HG02852 (cell line): Measurements from ENCODE around the gene SUZ12.
"Not testable (repeated sequence)": the region's sequence is repeated elsewhere in the genome, so short reads cannot be mapped to it uniquely, and the experiment has no call there.

Source experiments
- ATAC-seq: cut with Tn5 transposase; IDR thresholded peaks from one replicate; pipeline ENCODE4 v1.9.1; 2021; ENCODE audit warnings: mild to moderate bottlenecking, moderate library complexity; ENCODE audit not compliant: unreplicated experiment

The SUZ12 gene

DNA sequence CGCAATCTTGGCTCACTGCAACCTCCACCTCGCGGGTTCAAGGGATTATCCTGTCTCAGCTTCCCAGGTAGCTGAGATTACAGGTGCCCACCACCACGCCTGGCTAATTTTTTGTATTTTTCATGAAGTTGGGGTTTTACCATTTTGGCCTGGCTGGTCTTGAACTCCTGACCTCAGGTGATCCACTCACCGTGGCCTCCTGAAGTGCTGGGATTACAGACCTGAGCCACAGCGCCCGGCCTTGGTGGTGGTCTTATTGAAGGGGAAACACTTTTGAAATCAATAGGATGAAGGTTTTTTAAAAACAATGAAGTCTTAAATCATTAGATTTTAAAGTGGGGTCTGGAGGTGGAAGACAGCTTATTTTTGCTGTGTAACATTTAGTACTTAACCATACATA, 5.6 kb downstream of the SUZ12 start:
- ATAC-seq: not testable (repeated sequence)

DNA sequence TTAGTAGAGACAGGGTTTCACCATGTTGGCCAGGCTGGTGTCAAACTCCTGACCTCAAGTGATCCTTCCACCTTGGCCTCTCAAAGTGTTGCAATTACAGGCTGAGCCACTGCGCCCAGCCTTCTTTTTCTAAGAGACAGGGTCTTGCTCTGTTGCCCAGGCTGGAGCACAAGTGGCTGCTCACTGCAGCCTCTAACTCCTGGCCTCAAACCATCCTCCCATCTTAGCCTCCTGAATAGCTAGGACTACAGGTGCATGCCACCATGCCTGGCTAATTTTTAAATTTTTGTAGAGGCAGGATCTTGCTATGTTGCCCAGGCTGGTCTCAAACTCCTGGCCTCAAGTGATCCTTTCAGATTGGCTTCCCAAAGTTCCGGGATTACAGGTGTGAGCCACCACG, 15.1 kb downstream of the SUZ12 start:
- ATAC-seq: not testable (repeated sequence)

DNA sequence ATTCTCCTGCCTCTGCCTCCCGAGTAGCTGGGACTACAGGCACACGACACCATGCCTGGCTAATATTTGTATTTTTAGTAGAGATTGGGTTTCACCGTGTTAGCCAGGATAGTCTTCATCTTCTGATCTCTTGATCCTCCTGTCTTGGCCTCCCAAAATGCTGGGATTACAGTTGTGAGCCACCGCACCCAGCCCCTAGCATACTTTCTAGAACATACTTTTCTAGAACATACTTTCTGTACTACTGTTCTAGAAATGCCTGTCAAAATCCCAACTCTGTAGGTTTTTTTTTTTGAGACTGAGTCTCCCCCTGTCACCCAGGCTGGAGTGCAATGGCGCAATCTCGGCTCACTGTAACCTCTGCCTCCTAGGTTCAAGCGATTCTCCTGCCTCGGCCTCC, 27.3 kb downstream of the SUZ12 start:
- not testable (repeated sequence) for ATAC-seq

DNA sequence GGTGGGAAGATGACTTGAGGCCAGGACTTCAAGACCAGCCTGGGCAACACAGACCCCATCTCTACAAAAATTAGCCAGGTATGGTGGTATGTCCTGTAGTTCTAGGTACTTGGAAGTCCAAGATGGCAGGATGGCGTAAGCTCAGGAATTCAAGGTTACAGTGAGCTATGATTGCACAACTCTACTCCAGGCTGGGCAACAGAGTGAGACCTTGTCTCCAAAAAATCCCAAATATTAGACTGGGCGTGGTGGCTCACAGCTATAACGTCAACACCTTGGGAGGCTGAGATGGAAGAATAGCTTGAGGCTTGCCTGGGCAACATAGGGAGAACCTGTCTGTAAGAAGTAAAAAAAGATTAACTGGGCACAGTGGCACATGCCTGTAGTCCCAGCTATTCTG, 30.8 kb downstream of the SUZ12 start:
- ATAC-seq: no peak

DNA sequence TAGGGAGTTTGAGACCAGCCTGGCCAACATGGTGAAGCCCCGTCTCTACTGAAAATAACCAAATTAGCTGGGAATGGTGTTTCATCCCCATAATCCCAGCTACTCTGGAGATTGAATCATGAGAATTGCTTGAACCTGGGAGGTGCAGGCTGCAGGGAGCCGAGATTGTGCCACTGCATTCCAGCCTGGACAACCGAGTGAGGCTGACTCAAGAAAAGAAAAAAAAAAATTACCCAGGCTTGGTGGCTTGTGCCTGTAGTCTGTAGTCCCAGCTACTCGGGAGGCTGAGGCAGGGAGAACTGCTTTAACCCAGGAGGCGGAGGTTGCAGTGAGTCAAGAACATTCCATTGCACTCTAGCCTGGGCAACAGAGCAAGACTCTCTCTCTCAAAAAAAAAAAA, 33.6 kb downstream of the SUZ12 start:
- not testable (repeated sequence) for ATAC-seq

DNA sequence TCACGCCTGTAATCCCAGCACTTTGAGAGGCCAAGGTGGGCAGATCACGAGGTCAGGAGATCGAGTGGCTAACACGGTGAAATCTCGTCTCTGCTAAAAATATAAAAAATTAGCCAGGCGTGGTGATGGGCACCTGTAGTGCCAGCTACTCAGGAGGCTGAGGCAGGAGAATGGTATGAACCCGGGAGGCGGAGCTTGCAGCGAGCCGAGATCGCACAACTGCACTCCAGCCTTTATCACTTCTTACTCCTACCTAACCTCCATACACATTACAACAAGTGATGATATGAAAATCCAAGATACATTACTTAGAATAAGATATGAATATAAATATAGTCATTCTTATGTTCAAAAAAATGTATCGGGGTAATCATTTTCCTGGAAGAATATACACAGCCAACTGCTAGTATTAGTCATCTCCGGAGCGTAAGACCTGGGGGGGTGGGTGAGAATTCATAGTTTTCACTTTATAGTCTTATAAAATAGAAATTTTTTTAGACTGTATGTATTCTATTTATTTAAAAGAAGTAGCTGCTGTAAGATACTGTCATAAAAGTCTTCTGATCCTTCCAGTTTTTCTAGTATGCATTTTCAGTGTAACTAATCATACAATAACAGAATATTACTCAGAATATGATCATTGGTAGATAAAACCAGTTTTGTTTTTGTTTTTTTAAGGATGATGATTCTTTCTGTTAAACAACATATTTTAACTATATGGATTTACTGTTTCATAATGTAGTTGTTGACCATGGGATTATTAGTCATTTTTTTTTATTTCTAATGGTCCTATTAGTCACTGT, 37.7 kb downstream of the SUZ12 start:
- not testable (repeated sequence) for ATAC-seq

DNA sequence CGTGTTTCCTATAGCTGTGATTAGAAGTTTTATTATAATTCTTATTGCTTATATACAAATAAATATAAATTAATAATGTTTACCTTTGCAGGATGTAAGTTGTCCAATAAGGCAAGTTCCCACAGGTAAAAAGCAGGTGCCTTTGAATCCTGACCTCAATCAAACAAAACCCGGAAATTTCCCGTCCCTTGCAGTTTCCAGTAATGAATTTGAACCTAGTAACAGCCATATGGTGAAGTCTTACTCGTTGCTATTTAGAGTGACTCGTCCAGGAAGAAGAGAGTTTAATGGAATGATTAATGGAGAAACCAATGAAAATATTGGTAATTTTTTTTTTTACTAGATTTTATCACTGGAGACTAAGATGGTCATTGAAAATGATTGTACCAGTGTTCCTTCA, 38.6 kb downstream of the SUZ12 start:
- ATAC-seq: not testable (repeated sequence)

DNA sequence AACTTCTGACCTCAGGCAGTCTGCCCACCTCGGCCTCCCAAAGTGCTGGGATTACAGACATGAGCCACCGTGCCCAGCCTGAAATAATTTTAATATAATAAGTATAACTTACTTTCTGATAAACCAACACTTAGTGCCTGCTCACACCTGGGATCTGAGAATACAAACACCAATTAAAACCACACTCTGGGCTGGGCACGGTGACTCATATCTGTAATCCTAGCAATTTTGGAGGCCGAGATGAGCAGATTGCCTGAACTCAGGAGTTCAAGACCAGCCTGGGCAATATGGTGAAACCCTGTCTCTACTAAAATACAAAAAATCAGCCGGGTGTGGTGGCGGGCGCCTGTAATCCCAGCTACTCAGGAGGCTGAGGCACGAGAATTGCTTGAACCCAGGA, 55.0 kb downstream of the SUZ12 start:
- not testable (repeated sequence) for ATAC-seq

DNA sequence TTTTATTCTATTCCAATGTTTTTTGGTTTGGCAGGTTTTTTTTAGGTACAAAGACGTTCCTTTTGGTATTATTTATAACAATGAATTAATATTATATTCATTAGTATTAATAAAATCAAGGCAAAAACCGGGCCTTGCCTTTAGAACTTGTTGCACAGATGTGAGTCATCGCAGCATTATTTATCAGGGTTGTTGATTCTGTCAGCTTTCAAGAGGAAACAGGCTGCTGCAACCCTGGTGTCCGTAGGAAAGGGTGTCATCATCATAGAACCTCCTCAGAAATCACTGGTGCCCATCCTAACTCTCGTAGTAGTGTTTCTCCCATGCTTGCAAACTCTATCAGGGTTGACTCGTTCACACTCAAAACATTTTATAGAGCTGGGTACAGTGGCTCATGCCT, 60.2 kb downstream of the SUZ12 start:
- no peak for ATAC-seq

DNA sequence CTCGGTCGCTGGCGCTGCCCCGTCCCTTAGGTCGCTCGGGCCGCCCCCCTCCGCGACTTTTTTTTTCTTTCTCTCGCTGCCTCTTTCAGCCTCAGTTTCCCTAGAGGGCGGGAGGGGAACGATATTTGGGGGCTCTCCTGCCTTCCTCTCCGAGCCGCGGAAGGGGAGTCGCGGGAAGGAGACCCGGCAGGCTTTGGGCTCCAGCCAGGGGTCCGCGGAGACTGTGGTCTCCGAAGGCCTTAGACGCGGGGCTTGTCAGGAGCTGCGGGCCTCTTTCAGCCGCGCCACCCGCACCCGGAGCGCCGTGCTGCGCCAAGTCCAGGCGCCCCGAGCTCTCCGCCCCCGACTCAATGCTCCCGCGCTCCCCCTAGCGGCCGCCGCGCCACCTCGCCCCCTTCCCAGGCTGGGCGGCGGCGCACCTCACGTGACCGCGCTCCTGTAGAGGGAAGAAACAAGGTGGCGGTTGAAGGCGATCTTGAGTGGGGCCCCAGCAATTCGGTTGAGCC, 70.2 kb downstream of the SUZ12 start, which contains the start of gene LRRC37B:
Gene LRRC37B (plus strand): TSS at position 427 of the 506 bp plus-strand sequence. CDS start 14,010 bp downstream, outside the sequence.
- peak; percentile 90 for ATAC-seq

DNA sequence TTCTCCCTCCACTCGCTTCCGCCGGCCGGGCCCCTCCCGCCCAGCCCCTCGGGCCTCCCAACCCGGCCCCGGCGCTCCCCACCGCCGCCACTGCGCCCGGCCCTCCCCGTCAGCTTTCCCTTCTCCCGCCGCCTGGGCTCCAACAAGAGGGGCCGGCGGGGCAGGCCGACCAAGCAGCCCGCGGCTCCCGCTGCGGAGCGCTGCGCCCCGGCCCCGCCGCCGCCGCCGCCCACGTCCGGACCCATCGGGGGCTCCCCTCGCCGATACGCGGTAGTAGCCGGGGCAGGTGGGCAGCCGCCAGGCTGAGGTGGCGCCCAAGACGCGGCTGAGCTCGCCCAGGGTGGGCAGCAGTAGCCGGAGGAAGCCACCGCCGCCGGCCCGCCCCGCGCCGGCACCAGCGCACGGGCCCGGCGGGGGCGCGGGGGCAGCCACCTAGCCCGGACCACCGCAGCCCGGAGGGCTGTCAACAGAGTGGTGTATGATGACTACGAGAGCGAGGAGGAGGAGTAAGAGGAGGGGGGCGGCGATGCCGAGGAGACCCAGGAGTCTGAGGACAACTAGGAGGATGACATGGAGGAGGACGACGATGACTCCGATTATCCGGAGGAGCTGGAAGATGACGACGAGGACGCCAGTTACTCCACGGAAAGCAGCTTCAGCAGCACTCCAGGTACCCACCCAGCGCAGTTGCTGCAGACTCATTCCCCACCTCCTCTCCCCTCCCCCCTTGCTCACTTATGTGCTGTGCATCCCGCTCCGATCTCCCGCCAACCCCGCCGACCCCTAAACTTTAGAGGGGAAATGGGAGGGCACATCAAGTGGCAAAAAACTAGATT, 70.9 kb downstream of the SUZ12 start:
- peak; percentile 46 for ATAC-seq

DNA sequence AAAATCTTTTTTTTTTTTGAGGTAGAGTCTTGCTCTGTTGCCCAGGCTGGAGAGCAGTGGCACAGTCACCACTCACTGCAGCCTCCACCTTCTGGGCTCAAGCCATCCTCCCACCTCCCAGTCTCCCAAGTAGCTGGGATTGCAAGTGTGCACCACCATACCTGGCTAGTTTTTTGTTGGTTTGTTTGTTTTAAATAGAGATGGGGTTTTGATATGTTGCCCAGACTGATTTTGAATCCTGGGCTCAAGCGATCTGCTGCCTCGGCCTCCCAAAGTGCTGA, 72.4 kb downstream of the SUZ12 start:
- ATAC-seq: no peak

DNA sequence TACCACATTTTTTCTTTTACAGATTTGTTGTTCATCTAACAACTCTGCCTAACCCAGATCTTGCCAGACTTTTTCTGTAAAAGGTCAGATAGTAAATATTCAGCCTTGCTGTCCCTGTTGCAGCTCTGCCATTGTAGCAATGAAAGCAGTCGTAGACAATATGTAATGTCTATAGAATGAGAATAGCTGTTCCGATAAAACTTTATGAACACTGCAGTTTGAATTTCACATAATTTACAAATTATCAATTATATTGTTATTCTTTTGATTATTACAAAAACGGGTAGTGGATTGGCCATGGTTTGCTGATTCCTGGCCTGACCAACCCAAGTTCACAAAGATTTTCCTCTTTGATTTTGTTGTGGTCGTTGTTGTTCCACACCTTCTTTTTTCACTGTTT, 73.3 kb downstream of the SUZ12 start:
- no peak for ATAC-seq

DNA sequence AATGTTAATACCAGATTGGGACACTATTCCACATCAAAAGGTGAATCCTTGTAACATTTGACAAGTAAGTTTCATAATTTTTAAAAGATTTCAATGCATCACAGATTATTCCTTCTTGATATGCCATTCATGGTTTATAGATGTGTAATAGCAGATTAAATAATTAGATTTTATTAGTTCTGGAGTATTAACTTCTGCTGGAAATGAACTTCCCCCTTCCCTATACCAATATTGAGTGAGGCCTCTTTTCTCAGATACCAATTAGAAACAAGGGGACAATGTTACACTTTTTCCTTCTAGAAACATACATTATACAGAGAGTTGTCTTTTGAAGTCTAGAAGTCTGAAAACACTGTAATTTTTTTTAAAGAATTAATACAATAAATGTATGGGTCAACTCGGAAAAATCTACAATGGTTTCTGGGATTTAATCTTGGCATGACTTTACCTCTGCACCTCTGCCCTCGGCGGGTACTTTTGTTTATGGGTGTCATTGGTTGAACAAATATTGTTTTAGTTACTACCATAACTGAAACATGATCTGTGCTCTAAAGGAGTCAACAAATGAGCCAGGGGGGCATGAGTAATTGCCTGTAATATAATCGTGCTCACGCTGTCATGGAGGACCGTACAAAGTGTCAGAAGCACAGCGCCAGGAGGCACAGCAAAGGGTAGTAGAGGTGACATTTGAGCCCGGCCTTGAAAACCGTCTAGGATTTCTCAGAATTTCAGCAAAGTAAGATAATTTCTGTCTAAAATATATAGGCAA, 78.6 kb downstream of the SUZ12 start:
- no peak for ATAC-seq

DNA sequence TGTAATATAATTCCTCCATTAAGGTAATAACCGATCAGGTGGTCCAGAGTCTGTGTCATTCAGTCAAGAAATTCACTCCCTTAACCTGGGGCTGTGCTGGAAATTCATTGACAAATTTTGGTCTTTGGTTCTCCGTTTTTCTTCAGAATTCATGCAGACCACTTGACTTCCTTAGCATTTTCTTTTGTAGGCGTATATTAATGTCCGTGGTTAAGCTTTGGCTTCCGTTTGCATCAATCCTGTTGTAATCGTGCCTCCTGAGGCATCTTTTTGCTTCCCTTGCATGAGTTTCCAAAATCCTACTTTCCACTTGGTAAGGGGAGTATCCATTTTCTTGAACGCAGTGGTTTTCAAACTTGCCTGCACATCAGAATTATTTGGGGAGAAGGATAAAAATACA, 79.4 kb downstream of the SUZ12 start:
- ATAC-seq: no peak

DNA sequence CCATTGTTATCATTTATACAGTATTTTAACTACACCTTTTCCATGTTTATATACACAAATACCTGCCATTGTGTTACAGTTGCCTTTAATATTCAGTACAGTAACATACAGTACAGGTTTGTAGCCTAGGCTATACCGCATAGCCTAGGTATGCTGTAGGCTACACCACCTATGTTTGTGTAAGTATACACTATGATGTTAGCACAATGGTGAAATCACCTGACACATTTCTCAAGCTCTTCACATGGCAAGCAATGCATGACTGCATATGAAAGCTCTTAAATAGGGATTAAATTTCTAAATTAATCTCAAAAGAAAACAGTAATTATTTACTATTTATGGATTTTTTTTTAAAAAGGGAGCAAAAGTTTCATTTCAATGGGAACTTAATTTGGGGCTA, 82.4 kb downstream of the SUZ12 start:
- no peak for ATAC-seq

DNA sequence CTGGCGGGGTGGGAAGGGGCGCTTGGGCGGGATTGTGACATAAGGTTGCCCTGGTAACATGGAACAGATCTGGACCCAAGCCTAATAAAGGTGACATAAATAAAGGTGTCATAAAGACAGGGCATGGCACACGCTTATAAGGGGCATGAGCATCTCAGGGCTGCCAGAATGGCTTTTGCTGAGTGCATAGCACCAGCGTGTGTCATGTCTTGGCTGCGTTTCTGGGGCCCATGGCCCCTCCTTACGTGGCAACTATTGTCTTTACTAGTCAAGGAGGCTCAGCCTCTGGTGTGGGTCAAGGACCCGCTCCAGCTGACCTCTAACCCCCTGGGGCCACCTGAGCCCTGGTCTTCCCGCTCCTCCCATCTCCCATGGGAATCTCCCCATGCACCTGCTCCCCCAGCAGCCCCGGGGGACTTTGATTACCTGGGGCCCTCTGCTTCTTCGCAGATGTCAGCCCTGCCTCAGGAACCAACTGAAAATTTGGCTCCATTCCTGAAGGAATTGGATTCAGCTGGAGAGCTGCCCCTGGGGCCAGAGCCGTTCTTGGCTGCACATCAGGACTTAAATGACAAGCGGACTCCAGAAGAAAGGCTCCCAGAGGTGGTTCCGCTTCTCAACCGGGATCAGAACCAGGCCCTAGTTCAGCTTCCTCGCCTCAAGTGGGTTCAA, 84.3 kb downstream of the SUZ12 start:
- ATAC-seq: no peak

DNA sequence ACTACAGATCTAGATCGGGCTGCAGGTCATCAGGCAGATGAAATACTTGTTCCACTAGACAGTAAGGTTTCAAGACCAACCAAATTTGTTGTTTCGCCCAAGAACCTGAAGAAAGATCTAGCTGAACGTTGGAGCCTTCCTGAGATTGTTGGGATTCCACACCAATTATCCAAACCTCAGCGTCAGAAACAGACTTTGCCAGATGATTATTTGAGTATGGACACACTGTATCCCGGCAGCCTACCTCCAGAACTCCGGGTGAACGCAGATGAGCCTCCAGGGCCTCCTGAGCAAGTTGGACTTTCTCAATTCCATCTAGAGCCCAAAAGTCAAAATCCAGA, 84.8 kb downstream of the SUZ12 start:
- ATAC-seq: no peak

DNA sequence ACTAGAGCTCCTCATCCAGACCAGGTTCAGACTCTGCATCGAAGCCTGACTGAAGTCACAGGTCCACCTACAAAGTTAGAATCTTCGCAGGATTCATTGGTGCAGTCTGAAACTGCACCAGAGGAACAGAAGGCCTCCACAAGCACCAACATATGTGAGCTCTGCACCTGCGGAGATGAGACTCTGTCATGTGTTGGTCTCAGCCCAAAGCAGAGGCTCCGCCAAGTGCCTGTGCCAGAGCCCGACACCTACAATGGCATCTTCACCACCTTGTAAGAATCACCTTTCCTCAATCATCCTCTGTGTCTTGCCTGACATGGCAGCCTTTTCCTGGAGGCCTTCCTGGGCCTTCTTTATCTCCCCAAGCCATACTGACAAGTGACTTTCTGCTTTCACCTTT, 85.7 kb downstream of the SUZ12 start:
- ATAC-seq: not testable (repeated sequence)

DNA sequence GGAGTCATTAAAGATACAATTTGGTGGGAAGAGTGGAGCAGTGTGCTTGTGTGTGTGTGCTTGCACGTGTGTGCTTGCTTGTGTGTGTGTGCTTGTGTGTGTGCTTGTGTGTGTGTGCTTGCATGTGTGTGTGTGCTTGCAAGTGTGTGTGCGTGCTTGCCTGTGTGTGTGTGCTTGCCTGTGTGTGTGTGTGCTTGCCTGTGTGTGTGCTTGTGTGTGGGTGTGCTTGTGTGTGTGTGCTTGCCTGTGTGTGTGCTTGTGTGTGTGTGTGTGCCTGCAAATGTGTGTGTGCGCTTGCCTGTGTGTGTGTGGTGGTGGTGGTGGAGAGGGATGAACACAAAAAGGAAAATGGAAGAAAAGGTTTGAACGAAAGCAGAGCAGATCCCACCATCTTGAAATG, 90.5 kb downstream of the SUZ12 start:
- not testable (repeated sequence) for ATAC-seq

DNA sequence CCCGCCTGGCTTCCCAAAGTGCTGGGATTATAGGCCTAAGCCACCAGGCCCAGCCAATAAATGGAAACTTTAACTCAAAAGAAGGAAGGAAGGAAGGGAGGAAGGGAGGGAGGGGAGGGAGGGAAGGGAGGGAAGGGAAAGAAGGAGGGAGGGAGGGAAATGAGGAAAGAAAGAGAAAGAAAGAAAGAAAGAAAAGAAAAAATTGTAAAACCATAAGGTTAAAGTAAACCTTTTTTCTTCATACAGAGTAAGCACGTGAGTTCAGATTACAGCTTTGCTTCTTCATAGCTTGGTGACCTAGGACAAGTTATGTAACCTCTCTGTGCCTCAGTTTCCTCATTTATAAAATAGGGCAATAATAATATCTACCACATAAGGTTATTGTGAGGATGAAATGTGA, 96.4 kb downstream of the SUZ12 start:
- no peak for ATAC-seq
